ENCODE results near the gene PGK1. TPM values are rescaled to one million over a fixed set of nuclear protein-coding genes. Genes with fewer than 3 reads are reported as not detected.
"Not testable (repeated sequence)": the region's sequence is repeated elsewhere in the genome, so short reads cannot be mapped to it uniquely, and the experiment has no call there.

Gene PGK1
- total and polyA plus RNA-seq, 5 donors, result 234 to 475 (median 423) TPM

DNA sequence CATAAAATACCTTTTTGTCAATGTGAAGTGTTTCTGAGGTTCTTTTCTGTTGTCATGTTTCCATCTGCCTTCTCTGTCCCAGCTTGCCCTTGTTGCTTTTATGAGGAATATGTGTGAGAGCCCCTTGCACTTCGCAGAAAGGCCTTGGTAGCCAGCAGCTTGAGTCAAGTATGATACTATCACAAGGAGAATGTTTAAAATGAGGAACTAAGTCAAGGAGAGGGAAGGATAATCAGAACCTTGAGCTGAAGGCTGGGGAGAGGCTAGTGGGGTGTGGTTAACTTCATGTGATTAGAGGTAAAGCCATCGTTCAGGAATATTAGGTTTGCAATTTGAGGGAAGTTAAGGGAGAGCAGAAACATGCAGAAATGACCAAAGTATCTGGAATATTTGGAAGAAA lies 12.7 kb downstream of the PGK1 start:
- Histone ChIP-seq H3K9me3 (ENCODE audit: control insufficient read depth, low read length) (no peaks in the 10 kb centered on the region), H3K4me1 (ENCODE audit: control insufficient read depth, insufficient read depth, low read length) (no peaks in the 10 kb centered on the region), H3K4me3 (ENCODE audit: low read length) (no peak overlapping the region), H3K27ac (ENCODE audit: low read length) (no peak overlapping the region), H3K27me3 (ENCODE audit: control insufficient read depth, insufficient read depth) (no peaks in the 10 kb centered on the region)
- 64% methylated on average over 2 of the region's 2 CpGs for WGBS
- intact Hi-C loops (cut with DNase I), result no loop called here
- ATAC-seq (no peak), DNase-seq (no peak)

DNA sequence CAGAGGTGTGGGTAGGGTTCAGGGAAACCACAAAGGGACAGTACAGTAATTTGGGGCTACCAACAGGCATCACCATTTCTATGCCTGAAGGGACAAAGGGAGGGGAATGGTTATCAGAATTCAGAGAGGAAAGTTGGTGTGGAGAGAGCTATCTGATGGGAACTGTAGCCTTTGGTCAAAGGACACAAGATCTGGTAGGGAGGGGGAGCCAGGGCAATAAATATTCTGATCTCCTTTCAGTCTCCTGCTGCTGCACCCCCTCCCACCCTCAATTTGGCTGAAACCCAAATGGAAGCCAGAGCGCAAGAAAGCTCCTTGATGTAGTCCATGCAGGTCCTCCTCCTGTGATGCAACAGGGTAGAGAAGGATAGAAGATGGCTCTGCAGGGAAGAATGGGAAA lies 14.6 kb downstream of the PGK1 start:
- Histone ChIP-seq H3K4me3 (ENCODE audit: low read length) (no peak overlapping the region), H3K27ac (ENCODE audit: low read length) (no peak overlapping the region), H3K27me3 (ENCODE audit: control insufficient read depth, insufficient read depth) (no peaks in the 10 kb centered on the region), H3K9me3 (ENCODE audit: control insufficient read depth, low read length) (no peaks in the 10 kb centered on the region), H3K4me1 (ENCODE audit: control insufficient read depth, insufficient read depth, low read length) (no peaks in the 10 kb centered on the region)
- intact Hi-C loops (cut with DNase I), result no loop called here
- DNase-seq, result no peak
- ATAC-seq, result no peak
- WGBS, result 80% methylated on average over 1 of the region's 1 CpG

DNA sequence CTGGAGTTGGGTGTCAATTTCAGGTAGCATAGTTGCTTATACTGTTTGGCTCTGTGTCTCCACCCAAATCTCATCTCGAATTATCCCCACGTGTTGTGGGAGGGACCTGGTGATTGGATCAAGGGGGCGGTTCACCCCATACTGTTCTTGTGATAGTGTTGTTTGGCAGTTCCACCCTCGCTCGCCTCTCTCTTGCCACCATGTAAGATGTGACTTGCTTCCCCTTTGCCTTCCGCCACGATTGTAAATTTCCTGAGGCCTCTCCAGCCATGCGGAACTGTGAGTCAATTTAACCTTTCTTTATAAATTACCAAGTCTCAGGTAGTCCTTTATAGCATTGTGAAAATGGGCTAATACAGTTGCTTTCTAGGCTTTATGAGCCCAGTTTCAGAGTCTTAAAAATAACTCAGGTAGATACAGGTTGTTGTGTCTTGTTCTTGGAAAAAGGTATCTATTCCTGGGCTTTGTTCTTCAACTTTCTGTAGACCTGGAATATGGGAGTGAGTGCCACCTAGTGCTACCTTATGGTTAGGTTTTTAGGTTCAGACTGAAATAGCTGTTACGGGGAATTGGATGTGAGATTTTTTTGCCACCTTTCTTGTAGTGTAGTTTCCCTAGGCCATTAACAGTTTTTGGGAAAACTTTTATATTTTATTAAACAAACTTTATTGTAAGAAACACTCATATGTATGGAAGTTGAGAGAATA lies 15.6 kb downstream of the PGK1 start:
- DNase-seq (no peak), ATAC-seq (no peak)
- H3K9me3 ChIP-seq (ENCODE audit: control insufficient read depth, low read length), result no peaks in the 10 kb centered on the region
- no peak overlapping the region for H3K27ac ChIP-seq (ENCODE audit: low read length)
- H3K27me3 ChIP-seq (ENCODE audit: control insufficient read depth, insufficient read depth), result no peaks in the 10 kb centered on the region
- intact Hi-C loops (cut with DNase I), result no loop called here
- H3K4me3 ChIP-seq (ENCODE audit: low read length), result no peak overlapping the region
- no peaks in the 10 kb centered on the region for H3K4me1 ChIP-seq (ENCODE audit: control insufficient read depth, insufficient read depth, low read length)
- 70% methylated on average over 9 of the region's 9 CpGs for WGBS

GRCh38 chrX:78123190-78123589 lies 19.1 kb downstream of the PGK1 start:
- no peak overlapping the region for H3K4me3 ChIP-seq (ENCODE audit: low read length)
- no peak for ATAC-seq

DNA sequence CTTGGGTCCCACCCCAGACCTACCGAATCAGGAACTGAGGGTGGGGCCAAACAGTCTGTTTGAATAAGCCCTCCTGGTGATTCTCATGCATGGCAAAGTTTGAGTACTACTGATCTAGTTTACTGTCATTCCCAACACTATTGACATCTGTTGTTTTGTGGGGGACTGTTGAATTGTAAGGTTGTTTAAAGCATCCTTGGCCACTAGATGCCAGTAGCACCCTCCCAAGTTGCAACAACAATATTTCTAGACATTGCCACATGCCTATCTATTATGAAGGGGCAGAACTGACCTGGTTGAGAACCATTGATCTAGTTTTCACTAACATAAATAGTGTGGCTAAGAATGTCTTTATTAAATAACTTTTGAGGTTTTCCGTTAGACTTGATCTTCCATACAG lies 20.3 kb downstream of the PGK1 start:
- no peaks in the 10 kb centered on the region for H3K9me3 ChIP-seq (ENCODE audit: control insufficient read depth, low read length)
- no peak overlapping the region for H3K27ac ChIP-seq (ENCODE audit: low read length)
- DNase-seq (no peak), ATAC-seq (no peak)
- H3K4me3 ChIP-seq (ENCODE audit: low read length), result no peak overlapping the region
- no peaks in the 10 kb centered on the region for H3K27me3 ChIP-seq (ENCODE audit: control insufficient read depth, insufficient read depth)
- intact Hi-C loops (cut with DNase I), result no loop called here
- WGBS, result 67% methylated on average over 2 of the region's 2 CpGs
- no peaks in the 10 kb centered on the region for H3K4me1 ChIP-seq (ENCODE audit: control insufficient read depth, insufficient read depth, low read length)

More at GRCh38 chrX:78123190-78123589, 19.1 kb downstream of the PGK1 start:
- Histone ChIP-seq H3K27me3 (ENCODE audit: control insufficient read depth, insufficient read depth) (no peaks in the 10 kb centered on the region), H3K4me1 (ENCODE audit: control insufficient read depth, insufficient read depth, low read length) (no peaks in the 10 kb centered on the region), H3K9me3 (ENCODE audit: control insufficient read depth, low read length) (no peaks in the 10 kb centered on the region), H3K27ac (ENCODE audit: low read length) (no peak overlapping the region)
- DNase-seq, result no peak
- intact Hi-C loops (cut with DNase I), result no loop called here

GRCh38 chrX:78125148-78125547 lies 21.1 kb downstream of the PGK1 start:
- ATAC-seq, result no peak
- Histone ChIP-seq H3K4me3 (ENCODE audit: low read length) (no peak overlapping the region), H3K9me3 (ENCODE audit: control insufficient read depth, low read length) (no peaks in the 10 kb centered on the region), H3K27ac (ENCODE audit: low read length) (no peak overlapping the region), H3K27me3 (ENCODE audit: control insufficient read depth, insufficient read depth) (no peaks in the 10 kb centered on the region), H3K4me1 (ENCODE audit: control insufficient read depth, insufficient read depth, low read length) (no peaks in the 10 kb centered on the region)
- 92% methylated on average over 1 of the region's 1 CpG for WGBS
- intact Hi-C loops (cut with DNase I), result no loop called here
- no peak for DNase-seq

GRCh38 chrX:78125781-78126180 lies 21.7 kb downstream of the PGK1 start:
- intact Hi-C loops (cut with DNase I); H3K9me3 ChIP-seq (ENCODE audit: control insufficient read depth, low read length); H3K4me3 ChIP-seq (ENCODE audit: low read length); DNase-seq; H3K27me3 ChIP-seq (ENCODE audit: control insufficient read depth, insufficient read depth); H3K4me1 ChIP-seq (ENCODE audit: control insufficient read depth, insufficient read depth, low read length); H3K27ac ChIP-seq (ENCODE audit: low read length); ATAC-seq: not testable (repeated sequence)

DNA sequence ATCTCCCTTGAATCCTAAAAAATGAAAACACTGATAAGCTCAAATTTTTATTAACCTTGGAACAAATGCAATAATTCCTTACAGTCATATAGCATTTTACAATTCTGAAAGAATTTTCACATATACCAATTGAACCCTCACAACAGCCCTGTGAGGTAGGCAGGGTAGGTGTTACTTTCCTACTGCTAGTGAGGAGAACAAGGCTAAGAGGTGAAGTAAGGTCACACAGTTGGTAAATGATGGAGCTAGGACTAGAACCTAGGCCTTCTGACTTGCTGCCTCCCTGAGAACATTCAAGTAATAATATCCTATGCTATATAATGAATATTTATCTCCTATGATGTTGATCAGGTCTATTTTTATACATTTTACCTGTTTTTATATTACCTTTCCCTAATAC lies 25.7 kb downstream of the PGK1 start:
- Histone ChIP-seq H3K27me3 (ENCODE audit: control insufficient read depth, insufficient read depth) (no peaks in the 10 kb centered on the region), H3K27ac (ENCODE audit: low read length) (no peak overlapping the region), H3K9me3 (ENCODE audit: control insufficient read depth, low read length) (no peaks in the 10 kb centered on the region), H3K4me1 (ENCODE audit: control insufficient read depth, insufficient read depth, low read length) (no peaks in the 10 kb centered on the region), H3K4me3 (ENCODE audit: low read length) (no peak overlapping the region)
- intact Hi-C loops (cut with DNase I), result no loop called here
- ATAC-seq, result no peak
- DNase-seq, result no peak

DNA sequence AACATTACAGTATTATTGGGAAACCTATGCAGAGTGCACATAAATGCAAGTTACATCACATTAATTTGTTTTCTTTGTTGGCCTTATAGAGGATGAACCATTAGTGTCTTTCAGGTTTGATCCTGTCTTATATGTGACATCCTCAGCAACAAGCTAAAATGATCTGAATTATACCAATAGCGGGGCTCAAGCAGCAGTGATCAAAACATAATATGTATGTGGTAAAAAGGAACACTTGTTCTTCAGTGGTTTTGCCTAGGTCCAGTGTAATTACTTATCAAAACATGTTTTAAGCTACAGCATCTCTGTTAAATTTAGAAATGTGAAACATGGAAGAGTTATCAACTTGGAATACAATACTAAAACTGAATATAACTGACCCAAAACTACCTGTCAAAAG lies 26.3 kb downstream of the PGK1 start:
- WGBS, result 95% methylated on average over 1 of the region's 1 CpG
- no peaks in the 10 kb centered on the region for H3K4me1 ChIP-seq (ENCODE audit: control insufficient read depth, insufficient read depth, low read length)
- DNase-seq (no peak), ATAC-seq (no peak)
- H3K4me3 ChIP-seq (ENCODE audit: low read length), result no peak overlapping the region
- intact Hi-C loops (cut with DNase I), result no loop called here
- no peaks in the 10 kb centered on the region for H3K27me3 ChIP-seq (ENCODE audit: control insufficient read depth, insufficient read depth)
- H3K27ac ChIP-seq (ENCODE audit: low read length), result no peak overlapping the region
- no peaks in the 10 kb centered on the region for H3K9me3 ChIP-seq (ENCODE audit: control insufficient read depth, low read length)

- ATAC-seq (no peak), DNase-seq (no peak)
- H3K9me3 ChIP-seq (ENCODE audit: control insufficient read depth, low read length), result no peaks in the 10 kb centered on the region
- WGBS, result 88% methylated on average over 1 of the region's 1 CpG
- H3K4me3 ChIP-seq (ENCODE audit: low read length), result no peak overlapping the region
- no peaks in the 10 kb centered on the region for H3K27me3 ChIP-seq (ENCODE audit: control insufficient read depth, insufficient read depth)
- H3K27ac ChIP-seq (ENCODE audit: low read length), result no peak overlapping the region
- intact Hi-C loops (cut with DNase I), result no loop called here
- H3K4me1 ChIP-seq (ENCODE audit: control insufficient read depth, insufficient read depth, low read length), result no peaks in the 10 kb centered on the region
These were observed 27.1 kb downstream of the PGK1 start for GRCh38 chrX:78131117-78131516.

GRCh38 chrX:78133238-78133960 lies 29.4 kb downstream of the PGK1 start:
- no peaks in the 10 kb centered on the region for H3K9me3 ChIP-seq (ENCODE audit: control insufficient read depth, low read length)
- H3K27ac ChIP-seq (ENCODE audit: low read length), result no peak overlapping the region
- no peak overlapping the region for H3K4me3 ChIP-seq (ENCODE audit: low read length)
- ATAC-seq (no peak), DNase-seq (no peak)
- H3K4me1 ChIP-seq (ENCODE audit: control insufficient read depth, insufficient read depth, low read length), result no peaks in the 10 kb centered on the region
- intact Hi-C loops (cut with DNase I), result no loop called here
- H3K27me3 ChIP-seq (ENCODE audit: control insufficient read depth, insufficient read depth), result no peaks in the 10 kb centered on the region
- WGBS, result 71% methylated on average over 4 of the region's 4 CpGs

Data from right cardiac atrium (tissue), 5 donors.